Activated CD8-positive, alpha-beta memory T cell treated with anti-CD3 and anti-CD28 coated beads for 48 hours (primary cell): ENCODE data around the gene MRPS33.
A peak's percentile ranks its signal among the peaks of the same experiment; 100 is the strongest.
"Not testable (repeated sequence)": the region's sequence is repeated elsewhere in the genome, so short reads cannot be mapped to it uniquely, and the experiment has no call there.

Source experiments
- DNase-seq, 3 experiments: peaks; one replicate each; pipeline ENCODE4 v3.0.0-alpha.2; 2020; ENCODE audit warnings: low read depth in 2 of 3, low spot score in 2 of 3

The MRPS33 gene

GRCh38 chr7:141014524-141015395 lies at the start of gene MRPS33:
Gene MRPS33, minus strand, starts transcription at chr7:141014952. Its CDS starts 4,319 bp downstream, at chr7:141010633.
- peak; percentile 79 to 85 (median 84) for DNase-seq

GRCh38 chr7:141057788-141058187 lies 43.0 kb upstream of the MRPS33 start:
- no peak for DNase-seq

GRCh38 chr7:141055146-141055545 lies 40.4 kb upstream of the MRPS33 start:
- DNase-seq, result no peak

- DNase-seq, result peak; percentile 4 to 30 (median 15)
Observed at GRCh38 chr7:141053626-141054025, 38.9 kb upstream of the MRPS33 start.

- DNase-seq, result no peak
Observed at GRCh38 chr7:141045842-141046620, 31.3 kb upstream of the MRPS33 start.

GRCh38 chr7:141045126-141045841 lies 30.5 kb upstream of the MRPS33 start:
- DNase-seq, result no peak

GRCh38 chr7:141043616-141044015 lies 28.9 kb upstream of the MRPS33 start:
- DNase-seq, result no peak

GRCh38 chr7:141042222-141043193 lies 27.8 kb upstream of the MRPS33 start:
- DNase-seq, result no peak

GRCh38 chr7:141039376-141039775 lies 24.6 kb upstream of the MRPS33 start:
- no peak for DNase-seq

- not testable (repeated sequence) for DNase-seq
Observed at GRCh38 chr7:141038100-141038499, 23.3 kb upstream of the MRPS33 start.

- DNase-seq, result not testable (repeated sequence)
Observed at GRCh38 chr7:141032539-141033323, 18.0 kb upstream of the MRPS33 start.

GRCh38 chr7:141028767-141029166 lies 14.0 kb upstream of the MRPS33 start:
- no peak for DNase-seq

GRCh38 chr7:141027043-141027442 lies 12.3 kb upstream of the MRPS33 start:
- no peak for DNase-seq

- no peak for DNase-seq
Observed at GRCh38 chr7:141024668-141025067, 9.9 kb upstream of the MRPS33 start.

- DNase-seq, result no peak
Observed at GRCh38 chr7:141023295-141023694, 8.5 kb upstream of the MRPS33 start.

- no peak for DNase-seq
Observed at GRCh38 chr7:141017555-141017954, 2.8 kb upstream of the MRPS33 start.

GRCh38 chr7:141016349-141016748 lies 1.6 kb upstream of the MRPS33 start:
- no peak for DNase-seq

GRCh38 chr7:141014125-141014523 lies 628 bp downstream of the MRPS33 start:
- DNase-seq, result no peak

GRCh38 chr7:141013345-141013715 lies 1.4 kb downstream of the MRPS33 start:
- no peak for DNase-seq
